ENCODE measurements around the gene DET1.
"Not testable (repeated sequence)": the region's sequence is repeated elsewhere in the genome, so short reads cannot be mapped to it uniquely, and the experiment has no call there.

DET1 gene

DNA sequence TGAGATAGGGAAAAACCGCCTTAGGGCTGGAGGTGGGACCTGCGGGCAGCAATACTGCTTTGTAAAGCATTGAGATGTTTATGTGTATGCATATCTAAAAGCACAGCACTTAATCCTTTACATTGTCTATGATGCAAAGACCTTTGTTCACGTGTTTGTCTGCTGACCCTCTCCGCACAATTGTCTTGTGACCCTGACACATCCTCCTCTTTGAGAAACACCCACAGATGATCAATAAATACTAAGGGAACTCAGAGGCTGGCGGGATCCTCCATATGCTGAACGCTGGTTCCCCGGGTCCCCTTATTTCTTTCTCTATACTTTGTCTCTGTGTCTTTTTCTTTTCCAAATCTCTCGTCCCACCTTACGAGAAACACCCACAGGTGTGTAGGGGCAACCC is 5.4 kb downstream of the DET1 start:
- not testable (repeated sequence) for DNase-seq

GRCh38 chr15:88540350-88540749 is 6.1 kb downstream of the DET1 start:
- not testable (repeated sequence) for DNase-seq

GRCh38 chr15:88539441-88539840 is 7.0 kb downstream of the DET1 start:
- DNase-seq, result no peak

DNA sequence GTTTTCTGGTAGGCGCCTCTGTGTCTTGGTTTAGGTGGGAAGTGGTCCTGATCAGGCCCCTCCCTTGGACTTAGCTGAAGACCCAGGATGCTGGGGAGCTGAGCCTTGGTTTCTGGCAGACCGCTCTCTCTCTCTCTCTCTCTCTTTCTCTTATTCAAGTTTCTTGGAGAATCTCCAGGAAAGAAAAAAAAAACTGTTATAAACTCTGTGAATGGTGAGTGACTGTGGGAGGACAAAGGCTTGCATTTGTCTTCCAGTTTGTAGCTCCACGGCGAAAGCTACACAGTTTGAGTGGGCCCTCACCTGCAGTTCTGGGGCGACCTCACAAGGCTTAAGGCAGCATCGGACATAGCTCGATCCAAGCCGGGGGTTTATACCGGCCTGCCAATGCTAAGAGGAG is 7.5 kb downstream of the DET1 start:
- peak in 8 of 56 donors; percentile 2 to 28 (median 10) for DNase-seq

DNA sequence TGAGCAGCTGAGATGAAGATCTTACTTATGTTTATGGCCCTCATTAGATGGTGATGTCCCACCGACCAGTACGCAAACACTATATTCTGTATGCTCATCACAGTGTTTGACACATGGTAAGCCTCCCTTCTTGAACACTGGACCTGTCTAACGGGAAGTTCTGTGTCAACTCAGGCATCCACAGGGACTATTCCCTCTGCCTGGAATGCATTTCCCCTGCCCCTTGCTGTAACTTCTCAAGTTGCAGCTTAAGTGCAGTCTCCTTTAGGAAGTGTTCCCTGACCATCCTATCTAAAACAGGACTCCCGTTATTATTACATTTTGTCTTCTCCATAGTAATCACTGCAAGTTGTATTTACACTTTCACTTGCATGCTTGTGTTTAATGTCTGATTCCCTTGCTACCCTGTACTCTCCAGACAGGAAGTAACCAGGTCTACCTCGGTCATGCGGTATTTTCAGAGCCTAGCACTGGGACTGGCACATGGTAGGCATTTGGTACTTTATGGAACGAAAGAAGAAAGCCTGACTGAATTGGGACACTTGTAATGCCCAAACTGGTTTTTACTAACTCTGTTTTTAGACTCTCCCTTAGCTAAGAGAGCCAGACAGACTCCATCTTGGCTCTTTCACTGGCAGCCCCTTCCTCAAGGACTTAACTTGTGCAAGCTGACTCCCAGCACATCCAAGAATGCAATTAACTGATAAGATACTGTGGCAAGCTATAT is 8.7 kb downstream of the DET1 start:
- DNase-seq, result no peak

GRCh38 chr15:88535607-88536313 is 10.7 kb downstream of the DET1 start:
- DNase-seq, result no peak

GRCh38 chr15:88535100-88535499 is 11.4 kb downstream of the DET1 start:
- DNase-seq, result no peak

DNA sequence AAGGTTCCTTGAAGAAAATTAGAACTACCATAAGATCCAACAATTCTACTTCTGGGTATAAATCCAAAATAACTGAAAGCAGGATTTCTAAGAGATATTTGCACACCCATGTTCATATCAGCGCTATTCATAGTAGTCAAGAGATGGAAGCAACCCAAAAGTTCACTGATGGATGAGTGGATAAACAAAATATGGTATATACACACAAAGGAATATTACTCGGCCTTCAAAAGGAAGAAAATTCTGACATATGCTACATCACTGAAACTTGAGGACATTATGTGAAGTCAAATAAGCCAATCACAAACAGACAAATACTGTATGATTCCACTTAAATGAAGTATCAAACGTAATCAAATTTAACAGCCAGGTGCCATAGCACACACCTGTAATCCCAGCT is 13.1 kb downstream of the DET1 start:
- no peak for DNase-seq

DNA sequence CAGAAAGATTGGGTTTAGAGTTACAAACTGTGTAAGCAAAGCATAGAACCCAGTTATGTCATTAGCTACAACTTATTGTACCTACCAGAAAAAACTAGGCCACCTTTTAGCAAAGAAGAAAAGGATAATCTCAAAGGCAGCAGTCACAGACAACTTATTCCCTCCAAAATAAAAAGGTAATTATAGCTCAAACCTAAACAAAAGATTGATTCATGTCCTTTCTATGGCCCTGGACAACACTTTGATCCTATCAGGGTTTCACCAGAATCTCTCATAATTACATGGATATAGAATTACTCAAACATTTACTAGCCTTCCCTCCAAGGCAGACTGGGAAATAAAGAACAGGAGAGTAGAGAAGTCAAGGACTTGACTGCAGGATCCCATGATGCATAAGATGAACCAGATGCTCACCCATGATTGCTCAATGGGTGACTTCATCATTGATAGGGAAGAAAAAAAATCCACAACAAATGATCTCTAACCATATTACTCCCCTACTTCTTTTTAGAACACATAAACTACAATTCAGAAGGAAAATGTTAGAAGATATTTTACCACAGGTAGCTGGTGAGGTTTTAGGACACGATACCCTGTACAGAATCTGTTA is 17.4 kb downstream of the DET1 start:
- DNase-seq, result no peak

- DNase-seq, result no peak
Measured at GRCh38 chr15:88526247-88526879, 20.1 kb downstream of the DET1 start.

GRCh38 chr15:88525418-88525817 is 21.1 kb downstream of the DET1 start:
- DNase-seq, result no peak

GRCh38 chr15:88524094-88524493 is 22.4 kb downstream of the DET1 start:
- DNase-seq, result not testable (repeated sequence)

- no peak for DNase-seq
Measured at GRCh38 chr15:88518903-88519302, 27.6 kb downstream of the DET1 start.

DNA sequence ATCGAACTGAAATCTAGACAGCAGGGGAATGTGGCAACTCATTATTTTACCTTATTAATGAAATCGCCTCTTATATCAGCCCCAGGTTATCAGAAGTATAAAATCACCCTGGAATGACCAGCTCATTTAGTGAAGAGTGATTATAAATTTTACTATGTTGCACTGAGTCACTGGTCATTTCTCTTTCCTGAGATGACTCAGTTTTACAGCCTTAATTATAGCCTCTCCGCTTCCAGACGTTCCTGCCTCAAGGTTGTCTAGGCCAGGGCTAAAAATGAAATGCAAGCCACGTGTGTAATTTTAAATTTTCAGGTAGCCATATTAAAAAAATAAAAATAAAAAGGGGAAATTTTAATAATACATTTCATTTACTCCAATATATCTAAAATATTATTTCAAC is 33.3 kb downstream of the DET1 start:
- DNase-seq, result no peak

DNA sequence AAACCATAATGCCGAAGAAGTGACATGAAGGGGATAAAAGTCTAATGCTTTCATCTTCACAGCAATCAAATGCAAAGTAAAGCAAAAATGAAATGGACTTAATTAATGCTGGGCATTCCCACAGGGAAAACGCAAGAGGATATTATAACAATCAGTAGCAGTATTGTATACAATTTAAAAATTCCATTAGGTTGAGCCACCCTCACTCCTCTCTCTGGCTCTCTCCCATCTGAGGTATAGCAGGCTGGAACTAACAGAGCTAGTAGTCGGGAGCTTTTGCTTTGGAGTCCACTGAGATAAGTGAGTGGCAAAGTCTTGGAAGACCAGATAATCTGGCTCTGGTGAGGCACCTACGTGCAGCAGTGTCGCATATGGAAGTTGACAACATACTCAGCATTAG is 33.9 kb downstream of the DET1 start:
- DNase-seq, result no peak

DNA sequence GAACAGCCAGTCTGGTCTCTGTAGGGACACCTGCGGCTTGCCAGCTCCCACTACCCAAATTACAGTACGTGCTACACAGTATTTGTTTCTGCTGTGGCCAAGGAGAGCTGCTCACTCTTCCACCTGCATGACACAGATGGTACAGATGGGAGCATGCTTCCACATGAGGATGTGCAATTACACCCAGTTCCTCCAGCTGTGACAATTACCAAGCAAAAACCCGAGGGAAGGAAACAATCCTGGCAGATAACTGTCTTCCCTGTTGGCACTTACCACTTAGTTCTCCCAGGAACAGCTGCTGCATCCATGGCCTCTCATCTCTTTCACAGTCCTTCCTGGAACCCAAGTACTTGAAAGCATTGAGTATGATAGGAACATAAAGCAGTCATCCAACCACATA is 34.4 kb downstream of the DET1 start:
- DNase-seq, result no peak

- DNase-seq, result no peak
Measured at GRCh38 chr15:88511161-88511560, 35.3 kb downstream of the DET1 start.

DNA sequence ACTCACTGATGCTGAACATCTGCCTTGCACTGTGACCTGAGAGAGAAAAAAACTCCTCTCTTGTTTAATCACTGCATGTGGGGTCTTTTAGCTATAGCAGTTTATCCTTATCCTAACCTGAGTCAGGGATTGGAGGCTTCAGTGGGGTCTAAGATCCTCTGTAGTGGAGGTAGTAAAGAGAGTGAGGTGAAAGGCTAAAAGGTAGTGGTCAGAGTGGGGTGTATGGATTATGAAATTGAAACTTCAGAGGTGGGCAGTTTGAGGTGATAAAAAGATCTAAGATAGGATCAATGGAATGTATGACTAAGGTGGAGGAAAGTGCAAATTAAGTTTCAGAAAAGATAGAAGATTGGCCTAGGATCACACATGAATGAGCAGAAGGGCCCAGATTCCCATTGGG is 36.5 kb downstream of the DET1 start:
- no peak for DNase-seq

DNA sequence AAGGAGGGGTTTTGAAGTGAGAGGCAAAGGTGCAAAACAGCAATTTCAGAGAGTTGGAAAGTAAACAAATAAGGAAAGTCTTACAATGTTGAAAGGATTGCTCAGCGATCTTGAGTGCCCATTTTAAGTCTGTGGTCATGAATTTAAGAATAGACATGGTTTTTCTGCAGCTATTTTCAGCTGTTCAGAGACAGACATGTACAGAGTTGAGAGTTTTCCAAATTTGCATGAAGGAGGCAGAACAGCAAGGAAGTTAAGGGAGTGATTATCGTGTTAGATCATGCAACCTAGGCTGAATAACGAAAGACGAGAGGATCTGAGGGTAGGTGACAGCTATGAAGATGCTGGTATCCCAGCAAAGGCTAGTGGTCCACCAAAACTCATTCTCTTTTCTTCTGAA is 37.2 kb downstream of the DET1 start:
- DNase-seq, result no peak

GRCh38 chr15:88506628-88507027 is 39.9 kb downstream of the DET1 start:
- DNase-seq, result no peak

DNA sequence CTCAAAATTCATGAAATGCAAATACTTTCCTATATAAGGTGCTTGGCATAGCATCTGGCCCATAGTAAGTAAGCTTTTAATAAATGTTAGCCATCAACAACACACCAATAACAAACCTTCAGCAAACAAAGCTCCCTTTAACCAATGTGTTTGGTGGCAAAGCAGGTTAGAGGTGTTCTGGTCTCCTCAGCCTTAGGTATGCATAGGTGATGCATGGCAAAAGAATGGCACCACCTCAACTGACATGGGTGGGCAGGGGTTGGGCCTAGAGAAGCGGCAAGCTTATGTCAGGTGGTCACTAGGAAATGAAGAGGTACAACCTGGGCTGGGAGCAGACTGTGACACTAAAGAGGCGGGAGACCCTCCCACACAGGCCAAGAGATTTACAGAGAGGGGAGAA is 40.8 kb downstream of the DET1 start:
- no peak for DNase-seq

DNA sequence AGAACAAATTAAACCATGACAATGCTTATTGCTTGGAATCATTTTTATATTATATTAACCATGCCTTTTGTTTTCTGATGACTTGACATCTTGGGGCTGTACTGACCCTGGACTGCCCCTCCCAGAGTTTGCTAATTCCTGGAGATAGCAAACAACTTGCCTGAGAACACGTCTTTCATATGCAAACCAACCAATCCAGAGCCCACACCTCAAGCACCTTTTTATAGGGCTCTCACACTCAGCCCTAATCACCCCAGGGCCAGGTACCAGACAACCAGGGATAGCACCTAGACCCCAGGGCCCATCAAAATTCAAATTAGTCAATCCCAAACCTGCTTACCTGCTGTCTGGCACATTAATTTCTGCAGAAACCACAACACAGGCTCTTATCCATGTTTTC is 42.0 kb downstream of the DET1 start:
- no peak for DNase-seq
